ENCODE data around the gene SIK3. TPM values are rescaled to one million over a fixed set of nuclear protein-coding genes. Genes with fewer than 3 reads are reported as not detected.

Gene SIK3
- polyA plus RNA-seq, 1 of the 3 experiments (the other 2 are of a cell fraction): 5.1 TPM

- no peak overlapping the region for H3K4me3 ChIP-seq (ENCODE audit: low read depth in 2 of 2, low read length in 1 of 2)
- WGBS (ENCODE audit: low lambda C conversion rate): 96% methylated on average over 5 of the region's 7 CpGs
- peaks cover 31% of the 10 kb centered on the region for H3F3A ChIP-seq (replicated peaks; ENCODE audit: insufficient read depth)
- CTCF ChIA-PET: interaction anchor here (1.6 to 2.5 kb wide), 2 partner anchors 19 to 372 kb away, joined by 5 to 7 read pairs; no protein-coding TSS in a partner anchor
- no peaks in the 10 kb centered on the region for H3K9me2 ChIP-seq
- TF ChIP-seq JUND (IDR thresholded peaks at IDR 0.05) (no peak), RCOR1 (IDR thresholded peaks at IDR 0.05; ENCODE audit: low read length) (no peak), GATA2 (CRISPR knock-in tag; IDR thresholded peaks at IDR 0.05) (no peak), ELF1 (IDR thresholded peaks at IDR 0.05) (no peak), SIN3A (IDR thresholded peaks at IDR 0.05; ENCODE audit: borderline replicate concordance, low read depth, low read length) (no peak), RAD21 (IDR thresholded peaks at IDR 0.05; ENCODE audit: low read length) (no peak), EZH2phosphoT487 (IDR thresholded peaks at IDR 0.05; ENCODE audit: borderline replicate concordance, low read depth) (no peak), CHD2 (IDR thresholded peaks at IDR 0.05; ENCODE audit: low read length, partially characterized antibody) (no peak), MXI1 (IDR thresholded peaks at IDR 0.05; ENCODE audit: low read depth, low read length) (no peak), EP300 (IDR thresholded peaks at IDR 0.05; ENCODE audit: borderline replicate concordance in 1 of 2, low read depth in 1 of 2, low read length in 1 of 2) (no peak), NRF1 (IDR thresholded peaks at IDR 0.05; ENCODE audit: low read depth, low read length) (no peak), USF1 (IDR thresholded peaks at IDR 0.05; ENCODE audit: borderline replicate concordance, low read depth) (no peak), MEF2A (IDR thresholded peaks at IDR 0.05; ENCODE audit: borderline replicate concordance, low read depth) (no peak), IRF3 (IDR thresholded peaks at IDR 0.05; ENCODE audit: low read depth, low read length) (no peak), POLR2AphosphoS5 (IDR thresholded peaks at IDR 0.05; ENCODE audit: low read depth, low read length) (no peak), CTCF (IDR thresholded peaks at IDR 0.05) (no peak), PBX3 (IDR thresholded peaks at IDR 0.05) (no peak), RXRA (IDR thresholded peaks at IDR 0.05; ENCODE audit: borderline replicate concordance, low read depth) (no peak)
- H4K20me1 ChIP-seq (ENCODE audit: insufficient read depth): no peaks in the 10 kb centered on the region
- no peak overlapping the region for H3K4me2 ChIP-seq
- POLR2A ChIA-PET: no interaction called here
- H3K27me3 ChIP-seq (ENCODE audit: insufficient read depth): no peaks in the 10 kb centered on the region
- no peak for DNase-seq
- H3K27ac ChIP-seq (ENCODE audit: low read depth in 2 of 2, low read length in 1 of 2): no peak overlapping the region
- peaks cover 25 to 33% of the 10 kb centered on the region in 2 experiments for H3K4me1 ChIP-seq (ENCODE audit: control insufficient read depth in 1 of 2, insufficient read depth in 2 of 2, low read depth in 1 of 2, low read length in 1 of 2)
- peaks cover 5 to 26% of the 10 kb centered on the region in 2 experiments for H3K36me3 ChIP-seq (replicated peaks in 1 of 2; ENCODE audit: control insufficient read depth in 1 of 2, insufficient read depth in 2 of 2, low read length in 1 of 2)
- no peaks in the 10 kb centered on the region for H3K9me3 ChIP-seq
- no peak overlapping the region for H3K9ac ChIP-seq
- H3K79me2 ChIP-seq (ENCODE audit: insufficient read depth): no peaks in the 10 kb centered on the region
- H2AFZ ChIP-seq (ENCODE audit: low read depth): no peak overlapping the region
These were observed 242.8 kb downstream of the SIK3 start for GRCh38 chr11:116855413-116855812.
